SK-N-SH (cell line): Measurements from ENCODE around the gene UBE3D.

Experiments
- POLR2AphosphoS5 ChIP-seq: IDR thresholded peaks from 2 replicates; pipeline ENCODE4 v1.6.1; 2012; ENCODE audit warnings: low read depth, low read length
- YY1 ChIP-seq: IDR thresholded peaks from 2 replicates; pipeline ENCODE4 v1.4.0; 2012; ENCODE audit warnings: low read depth, mild to moderate bottlenecking
- TF ChIP-seq, protein P1 (sequence below): fragments of 200-600 bp; sonication (generic); IDR thresholded peaks from 2 replicates; pipeline ENCODE4 v1.6.1; 2017; ENCODE audit warnings: antibody characterized with exemption, mild to moderate bottlenecking, moderate library complexity

DNA sequence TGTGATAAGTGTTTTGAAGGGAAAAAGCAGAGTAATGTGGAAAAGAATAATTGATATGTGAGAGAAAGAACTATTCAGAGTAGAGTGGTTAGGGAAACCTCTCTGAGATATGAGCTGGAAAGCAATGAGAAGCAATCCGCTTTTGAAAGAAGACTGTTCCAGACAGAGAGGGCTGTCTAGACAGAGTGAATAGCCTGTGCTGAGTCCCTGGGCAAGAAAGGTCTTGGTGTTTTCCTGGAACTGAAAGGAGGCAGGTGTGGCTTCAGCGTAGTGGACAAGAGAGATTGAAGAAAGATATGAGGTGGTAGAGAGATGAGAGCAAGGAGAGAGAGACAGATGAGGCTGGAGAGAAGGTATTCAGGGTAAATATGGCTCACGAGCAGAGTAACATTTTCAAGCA lies 190.8 kb downstream of the UBE3D start:
- TF ChIP-seq, protein P1, sequence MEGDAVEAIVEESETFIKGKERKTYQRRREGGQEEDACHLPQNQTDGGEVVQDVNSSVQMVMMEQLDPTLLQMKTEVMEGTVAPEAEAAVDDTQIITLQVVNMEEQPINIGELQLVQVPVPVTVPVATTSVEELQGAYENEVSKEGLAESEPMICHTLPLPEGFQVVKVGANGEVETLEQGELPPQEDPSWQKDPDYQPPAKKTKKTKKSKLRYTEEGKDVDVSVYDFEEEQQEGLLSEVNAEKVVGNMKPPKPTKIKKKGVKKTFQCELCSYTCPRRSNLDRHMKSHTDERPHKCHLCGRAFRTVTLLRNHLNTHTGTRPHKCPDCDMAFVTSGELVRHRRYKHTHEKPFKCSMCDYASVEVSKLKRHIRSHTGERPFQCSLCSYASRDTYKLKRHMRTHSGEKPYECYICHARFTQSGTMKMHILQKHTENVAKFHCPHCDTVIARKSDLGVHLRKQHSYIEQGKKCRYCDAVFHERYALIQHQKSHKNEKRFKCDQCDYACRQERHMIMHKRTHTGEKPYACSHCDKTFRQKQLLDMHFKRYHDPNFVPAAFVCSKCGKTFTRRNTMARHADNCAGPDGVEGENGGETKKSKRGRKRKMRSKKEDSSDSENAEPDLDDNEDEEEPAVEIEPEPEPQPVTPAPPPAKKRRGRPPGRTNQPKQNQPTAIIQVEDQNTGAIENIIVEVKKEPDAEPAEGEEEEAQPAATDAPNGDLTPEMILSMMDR: no peak
- TF ChIP-seq POLR2AphosphoS5 (no peak), YY1 (no peak)
